SK-N-SH (cell line): ENCODE results near the gene ABCA9. TPM values are rescaled to one million over a fixed set of nuclear protein-coding genes. Genes with fewer than 3 reads are reported as not detected.

Source experiments
- CTCF ChIA-PET: fragments of 300-600, 350-600 bp; formaldehyde crosslinking; extraction: SDS; loops from one replicate; lab custom pipeline; 2021; lab: Yijun Ruan, JAX
- POLR2A ChIA-PET: fragments of 350-600 bp; sonication (Branson Sonifier 250); formaldehyde crosslinking; extraction: SDS; loops from one replicate; lab custom pipeline; 2020; ENCODE audit warnings: antibody characterized with exemption, inconsistent platforms; lab: Yijun Ruan, JAX
- DNase-seq: peaks from one replicate; pipeline ENCODE4 v3.0.0; 2012
- H2AFZ ChIP-seq: fragments of 200-600 bp; sonication (generic); 2 replicates; pipeline ENCODE4 v1.8.1; 2016; ENCODE audit warnings: antibody characterized with exemption, mild to moderate bottlenecking, low read depth
- H3F3A ChIP-seq: fragments of 200-600 bp; sonication (generic); replicated peaks from 2 replicates; pipeline ENCODE3; 2016; ENCODE audit warnings: antibody characterized with exemption, mild to moderate bottlenecking; ENCODE audit not compliant: insufficient read depth
- H3K27ac ChIP-seq, 2 experiments: fragments of 200-500 bp in 1 of 2; fragments of 200-600 bp in 1 of 2; sonication (Bioruptor generic) in 1 of 2; sonication (generic), shearing (Covaris generic) in 1 of 2; 2 replicates each; pipeline versions ENCODE4 v1.5.1 to v1.6.1; 2014 to 2016; ENCODE audit warnings: low read depth in 2 of 2, inconsistent platforms in 1 of 2, low read length in 1 of 2, mild to moderate bottlenecking in 1 of 2, mixed read lengths in 1 of 2
- H3K27me3 ChIP-seq: fragments of 200-600 bp; sonication (generic), shearing (Covaris generic); 2 replicates; pipeline ENCODE4 v1.6.1; 2016; ENCODE audit warnings: mixed run types; ENCODE audit not compliant: insufficient read depth
- H3K36me3 ChIP-seq, 2 experiments: fragments of 200-500 bp in 1 of 2; fragments of 200-600 bp in 1 of 2; sonication (Bioruptor generic) in 1 of 2; sonication (generic) in 1 of 2; replicated peaks in 1 of 2; 2 replicates each; pipeline versions ENCODE3 to v1.5.1; 2014 to 2016; ENCODE audit warnings: low read length in 1 of 2, mild to moderate bottlenecking in 1 of 2; ENCODE audit not compliant: insufficient read depth in 2 of 2, control insufficient read depth in 1 of 2
- H3K4me1 ChIP-seq, 2 experiments: fragments of 200-500 bp in 1 of 2; fragments of 200-600 bp in 1 of 2; sonication (Bioruptor generic) in 1 of 2; sonication (generic), shearing (Covaris generic) in 1 of 2; 2 replicates each; pipeline versions ENCODE4 v1.5.1 to v1.6.1; 2014 to 2016; ENCODE audit warnings: low read depth in 1 of 2, low read length in 1 of 2, mixed run types in 1 of 2; ENCODE audit not compliant: insufficient read depth in 2 of 2, control insufficient read depth in 1 of 2
- H3K4me2 ChIP-seq: fragments of 200-600 bp; sonication (generic), shearing (Covaris generic); 2 replicates; pipeline ENCODE4 v1.6.1; 2017; ENCODE audit warnings: mixed run types
- H3K4me3 ChIP-seq, 2 experiments: fragments of 200-500 bp in 1 of 2; fragments of 200-600 bp in 1 of 2; sonication (Bioruptor generic) in 1 of 2; sonication (generic), shearing (Covaris generic) in 1 of 2; 2 replicates each; pipeline versions ENCODE4 v1.5.1 to v1.8.1; 2014 to 2016; ENCODE audit warnings: low read depth in 2 of 2, inconsistent platforms in 1 of 2, low read length in 1 of 2, mild to moderate bottlenecking in 1 of 2, mixed read lengths in 1 of 2, moderate library complexity in 1 of 2
- H3K79me2 ChIP-seq: fragments of 200-600 bp; sonication (generic); 2 replicates; pipeline ENCODE4 v1.8.1; 2017; ENCODE audit warnings: mild to moderate bottlenecking; ENCODE audit not compliant: insufficient read depth
- H3K9ac ChIP-seq: fragments of 200-600 bp; sonication (generic); 2 replicates; pipeline ENCODE4 v1.6.1; 2017; ENCODE audit warnings: mixed run types
- H3K9me2 ChIP-seq: fragments of 200-600 bp; sonication (generic); 2 replicates; pipeline ENCODE4 v1.6.1; 2017; ENCODE audit warnings: mixed run types
- H3K9me3 ChIP-seq: fragments of 200-600 bp; sonication (generic); 2 replicates; pipeline ENCODE4 v1.6.1; 2017; ENCODE audit warnings: mixed run types, mild to moderate bottlenecking, moderate library complexity
- H4K20me1 ChIP-seq: fragments of 200-600 bp; sonication (generic); 2 replicates; pipeline ENCODE4 v1.6.1; 2017; ENCODE audit warnings: mild to moderate bottlenecking, mixed run types; ENCODE audit not compliant: insufficient read depth
- NRF1 ChIP-seq: IDR thresholded peaks from 2 replicates; pipeline ENCODE4 v1.6.1; 2012; ENCODE audit warnings: low read depth, mild to moderate bottlenecking, low read length
- RCOR1 ChIP-seq: fragments of 150-350 bp; IDR thresholded peaks from 2 replicates; pipeline ENCODE4 v1.6.1; 2017; ENCODE audit warnings: antibody characterized with exemption, low read length
- RFX5 ChIP-seq: IDR thresholded peaks from 2 replicates; pipeline ENCODE4 v1.6.1; 2012; ENCODE audit warnings: mild to moderate bottlenecking, improper control_type of control experiment, low read length
- SIN3A ChIP-seq: IDR thresholded peaks from 2 replicates; pipeline ENCODE4 v1.6.1; 2012; ENCODE audit warnings: low read depth, mild to moderate bottlenecking, low read length, moderate library complexity, borderline replicate concordance
- SMC3 ChIP-seq: IDR thresholded peaks from 2 replicates; pipeline ENCODE4 v1.6.1; 2012; ENCODE audit warnings: low read depth, low read length, improper control_type of control experiment
- YY1 ChIP-seq: IDR thresholded peaks from 2 replicates; pipeline ENCODE4 v1.4.0; 2012; ENCODE audit warnings: low read depth, mild to moderate bottlenecking
- WGBS: methylation state at CpG from one replicate; pipeline ENCODE4 v1.1.6; 2017; ENCODE audit warnings: low lambda C conversion rate; 5-methylcytosine and 5-hydroxymethylcytosine counted together
- polyA plus RNA-seq, 3 experiments: library from polyadenylated mRNA; depleted of rRNA; stranded (reverse); fragments of >200 nt; gene quantifications; 2 replicates each; pipeline ENCODE4 v1.2.3, GENCODE V29; 2012
- TF ChIP-seq, protein P1 (sequence below): IDR thresholded peaks from 2 replicates; pipeline ENCODE4 v1.6.1; 2012; ENCODE audit warnings: mild to moderate bottlenecking, low read depth, low read length, moderate library complexity

The ABCA9 gene, protein sequence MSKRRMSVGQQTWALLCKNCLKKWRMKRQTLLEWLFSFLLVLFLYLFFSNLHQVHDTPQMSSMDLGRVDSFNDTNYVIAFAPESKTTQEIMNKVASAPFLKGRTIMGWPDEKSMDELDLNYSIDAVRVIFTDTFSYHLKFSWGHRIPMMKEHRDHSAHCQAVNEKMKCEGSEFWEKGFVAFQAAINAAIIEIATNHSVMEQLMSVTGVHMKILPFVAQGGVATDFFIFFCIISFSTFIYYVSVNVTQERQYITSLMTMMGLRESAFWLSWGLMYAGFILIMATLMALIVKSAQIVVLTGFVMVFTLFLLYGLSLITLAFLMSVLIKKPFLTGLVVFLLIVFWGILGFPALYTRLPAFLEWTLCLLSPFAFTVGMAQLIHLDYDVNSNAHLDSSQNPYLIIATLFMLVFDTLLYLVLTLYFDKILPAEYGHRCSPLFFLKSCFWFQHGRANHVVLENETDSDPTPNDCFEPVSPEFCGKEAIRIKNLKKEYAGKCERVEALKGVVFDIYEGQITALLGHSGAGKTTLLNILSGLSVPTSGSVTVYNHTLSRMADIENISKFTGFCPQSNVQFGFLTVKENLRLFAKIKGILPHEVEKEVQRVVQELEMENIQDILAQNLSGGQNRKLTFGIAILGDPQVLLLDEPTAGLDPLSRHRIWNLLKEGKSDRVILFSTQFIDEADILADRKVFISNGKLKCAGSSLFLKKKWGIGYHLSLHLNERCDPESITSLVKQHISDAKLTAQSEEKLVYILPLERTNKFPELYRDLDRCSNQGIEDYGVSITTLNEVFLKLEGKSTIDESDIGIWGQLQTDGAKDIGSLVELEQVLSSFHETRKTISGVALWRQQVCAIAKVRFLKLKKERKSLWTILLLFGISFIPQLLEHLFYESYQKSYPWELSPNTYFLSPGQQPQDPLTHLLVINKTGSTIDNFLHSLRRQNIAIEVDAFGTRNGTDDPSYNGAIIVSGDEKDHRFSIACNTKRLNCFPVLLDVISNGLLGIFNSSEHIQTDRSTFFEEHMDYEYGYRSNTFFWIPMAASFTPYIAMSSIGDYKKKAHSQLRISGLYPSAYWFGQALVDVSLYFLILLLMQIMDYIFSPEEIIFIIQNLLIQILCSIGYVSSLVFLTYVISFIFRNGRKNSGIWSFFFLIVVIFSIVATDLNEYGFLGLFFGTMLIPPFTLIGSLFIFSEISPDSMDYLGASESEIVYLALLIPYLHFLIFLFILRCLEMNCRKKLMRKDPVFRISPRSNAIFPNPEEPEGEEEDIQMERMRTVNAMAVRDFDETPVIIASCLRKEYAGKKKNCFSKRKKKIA (N-terminal part only)
- polyA plus RNA-seq (2012; rRNA removed), result 0.07 and 0.15 TPM in 2 replicates
- 0.03 and 0.04 TPM in 2 replicates for polyA plus RNA-seq (2012; cell fraction: cytosol; rRNA removed)
- 0.12 and 0.15 TPM in 2 replicates for polyA plus RNA-seq (2012; cell fraction: nucleus; rRNA removed)

DNA sequence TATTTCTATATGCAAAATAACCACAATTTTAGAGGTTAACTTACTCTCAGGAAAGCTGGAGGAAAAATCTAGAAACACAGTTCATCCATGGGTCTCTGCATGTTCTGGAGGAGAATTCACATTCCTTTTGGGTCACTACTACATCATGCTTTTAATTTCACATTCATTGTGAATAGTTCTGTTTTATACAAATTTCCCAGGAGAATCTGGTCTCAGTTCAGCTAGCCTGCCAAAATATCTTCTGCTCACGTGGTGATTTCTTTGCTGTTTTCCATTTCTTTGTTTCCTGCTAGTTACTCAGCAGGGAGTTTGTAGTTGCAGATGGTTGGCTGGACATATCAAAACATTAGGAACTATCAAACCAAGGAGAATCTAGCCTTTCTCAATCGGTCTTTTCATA is at the start of gene ABCA9:
Gene ABCA9, minus strand, starts transcription at position 106 of the 400 bp plus-strand sequence. CDS start 9,801 bp downstream, outside the sequence.
- Histone ChIP-seq H3K9ac (no peak within 1 kb of the TSS), H3F3A (no peaks in the 10 kb centered on the region), H3K9me3 (no peaks in the 10 kb centered on the region), H3K4me2 (no peak within 1 kb of the TSS; the same call in 1 of the 2 replicates), H3K9me2 (no peaks in the 10 kb centered on the region), H3K27ac (peak within 1 kb of the TSS in 1 of 2 experiments; percentile 36; a peak in 1 of 4 replicates), H3K27me3 (no peaks in the 10 kb centered on the region; the same call in 1 of the 2 replicates), H3K4me3 (no peak within 1 kb of the TSS), H3K79me2 (no peaks in the 10 kb centered on the region), H2AFZ (no peak within 1 kb of the TSS)
- CTCF ChIA-PET, result no interaction called here
- DNase-seq, result no peak
- POLR2A ChIA-PET, result no interaction called here
- WGBS, result 9% methylated on average over 2 of the region's 2 CpGs
- TF ChIP-seq NRF1 (no peak), SMC3 (no peak), YY1 (no peak), RCOR1 (no peak), RFX5 (no peak), SIN3A (no peak)
- TF ChIP-seq, protein P1, sequence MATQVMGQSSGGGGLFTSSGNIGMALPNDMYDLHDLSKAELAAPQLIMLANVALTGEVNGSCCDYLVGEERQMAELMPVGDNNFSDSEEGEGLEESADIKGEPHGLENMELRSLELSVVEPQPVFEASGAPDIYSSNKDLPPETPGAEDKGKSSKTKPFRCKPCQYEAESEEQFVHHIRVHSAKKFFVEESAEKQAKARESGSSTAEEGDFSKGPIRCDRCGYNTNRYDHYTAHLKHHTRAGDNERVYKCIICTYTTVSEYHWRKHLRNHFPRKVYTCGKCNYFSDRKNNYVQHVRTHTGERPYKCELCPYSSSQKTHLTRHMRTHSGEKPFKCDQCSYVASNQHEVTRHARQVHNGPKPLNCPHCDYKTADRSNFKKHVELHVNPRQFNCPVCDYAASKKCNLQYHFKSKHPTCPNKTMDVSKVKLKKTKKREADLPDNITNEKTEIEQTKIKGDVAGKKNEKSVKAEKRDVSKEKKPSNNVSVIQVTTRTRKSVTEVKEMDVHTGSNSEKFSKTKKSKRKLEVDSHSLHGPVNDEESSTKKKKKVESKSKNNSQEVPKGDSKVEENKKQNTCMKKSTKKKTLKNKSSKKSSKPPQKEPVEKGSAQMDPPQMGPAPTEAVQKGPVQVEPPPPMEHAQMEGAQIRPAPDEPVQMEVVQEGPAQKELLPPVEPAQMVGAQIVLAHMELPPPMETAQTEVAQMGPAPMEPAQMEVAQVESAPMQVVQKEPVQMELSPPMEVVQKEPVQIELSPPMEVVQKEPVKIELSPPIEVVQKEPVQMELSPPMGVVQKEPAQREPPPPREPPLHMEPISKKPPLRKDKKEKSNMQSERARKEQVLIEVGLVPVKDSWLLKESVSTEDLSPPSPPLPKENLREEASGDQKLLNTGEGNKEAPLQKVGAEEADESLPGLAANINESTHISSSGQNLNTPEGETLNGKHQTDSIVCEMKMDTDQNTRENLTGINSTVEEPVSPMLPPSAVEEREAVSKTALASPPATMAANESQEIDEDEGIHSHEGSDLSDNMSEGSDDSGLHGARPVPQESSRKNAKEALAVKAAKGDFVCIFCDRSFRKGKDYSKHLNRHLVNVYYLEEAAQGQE, result no peak
- TF ChIP-seq, all 33 proteins: peak for 0
- Histone ChIP-seq H3K4me1 (peaks cover 0 to 3% of the 10 kb centered on the region in 2 experiments; a peak in 2 of 4 replicates), H3K36me3 (no peaks in the 10 kb centered on the region), H4K20me1 (no peaks in the 10 kb centered on the region)
